Ovary (tissue), 3 donors: ENCODE measurements around the gene DEPDC5.

Experiments used
- CTCF ChIP-seq, 3 donors: fragments of 450-650 bp in 2 of 3; fragments of 200-600 bp in 1 of 3; IDR thresholded peaks; one replicate each; pipeline versions ENCODE4 v1.5.1 to v1.8.0; 2016 to 2022; ENCODE audit warnings: antibody characterized with exemption in 3 of 3, mild to moderate bottlenecking in 1 of 3
- POLR2A ChIP-seq: fragments of 450-650 bp; IDR thresholded peaks from one replicate; pipeline ENCODE4 v1.6.1; 2017; ENCODE audit warnings: antibody characterized with exemption, mild to moderate bottlenecking, moderate library complexity
- donor health status: DM: no; HTN: no; CAD: no.

- TF ChIP-seq CTCF (IDR thresholded peaks at IDR 0.05): no peak
- no peak for TF ChIP-seq POLR2A
Measured at GRCh38 chr22:31750365-31751284, 3.2 kb upstream of the DEPDC5 start.
